Activated T-helper 2 cell treated with anti-CD3 and anti-CD28 coated beads, Interferon-gamma antibody, Interleukin-2, Interleukin-4, amounts not matched to agents 10 μg/mL and 5 μg/mL and 100 μg/mL, durations not matched to agents 14 hours and 24 hours and 36 hours (primary cell): ENCODE measurements around the gene AGBL3. TPM values are rescaled to one million over a fixed set of nuclear protein-coding genes. Genes with fewer than 3 reads are reported as not detected.

Source experiments
- DNase-seq: peaks from one replicate; pipeline ENCODE4 v3.0.0; 2021; ENCODE audit warnings: low spot score
- H3K27ac Mint-ChIP-seq: one replicate; pipeline ENCODE4 v1.8.0; 2021; ENCODE audit warnings: mixed read lengths
- H3K27me3 Mint-ChIP-seq: one replicate; pipeline ENCODE4 v1.8.0; 2021; ENCODE audit warnings: low read depth, mixed read lengths
- H3K36me3 Mint-ChIP-seq: one replicate; pipeline ENCODE4 v1.8.0; 2021; ENCODE audit warnings: low read depth, mixed read lengths
- H3K4me1 Mint-ChIP-seq: one replicate; pipeline ENCODE4 v1.8.0; 2021; ENCODE audit warnings: low read depth, mixed read lengths
- H3K4me3 Mint-ChIP-seq: one replicate; pipeline ENCODE4 v1.8.0; 2021; ENCODE audit warnings: low read depth, mild to moderate bottlenecking, moderate library complexity, mixed read lengths
- H3K9me3 Mint-ChIP-seq: one replicate; pipeline ENCODE4 v1.8.0; 2021; ENCODE audit warnings: mixed read lengths
- intact Hi-C: fragments of 100-400 bp; cut with micrococcal nuclease; formaldehyde crosslinking; loops from one replicate; pipeline ENCODE4 v1.15.1; 2023
- total RNA-seq: library from RNA; stranded (reverse); gene quantifications from 2 replicates; pipeline ENCODE4 v1.2.3, GENCODE V29; 2022

AGBL3 gene
- total RNA-seq, 1 donor from 2014 or later, result 3.9 TPM

DNA sequence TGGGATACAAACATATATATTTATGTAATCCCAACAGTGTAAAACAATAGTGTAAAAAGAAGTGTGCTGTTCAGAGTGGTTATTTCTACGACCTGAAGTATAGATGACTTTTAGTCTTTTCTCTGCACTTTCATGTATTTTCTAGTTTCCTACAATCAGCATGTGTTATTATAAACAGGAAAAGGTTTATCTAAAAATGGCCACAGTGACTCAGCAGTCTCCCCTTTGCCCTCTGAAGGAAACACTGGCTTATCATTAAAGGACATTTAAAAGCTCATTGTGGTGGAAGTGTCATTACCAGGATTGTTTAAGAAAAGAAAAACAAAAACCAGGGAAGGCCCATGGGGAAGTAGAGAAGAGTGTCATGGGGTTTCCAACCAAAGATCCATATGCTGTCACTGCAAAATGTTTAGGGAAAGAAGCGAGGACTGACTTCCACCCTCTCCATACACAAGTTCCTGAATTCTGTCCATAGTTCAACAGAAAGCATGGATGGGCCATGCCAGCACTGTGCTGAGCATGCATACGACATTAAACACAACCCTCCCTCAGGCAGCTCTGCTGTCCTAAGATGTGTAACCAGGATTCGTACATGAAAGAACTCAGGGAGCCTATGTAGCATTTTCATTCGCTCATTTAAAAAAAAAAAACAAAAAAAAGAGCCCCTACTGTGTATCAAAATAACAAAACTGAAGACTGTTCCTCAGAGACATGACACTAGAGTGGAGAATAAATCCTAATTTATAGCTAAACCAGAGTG lies 174.0 kb downstream of the AGBL3 start:
- intact Hi-C loops, result no loop called here
- peaks cover 22% of the 10 kb centered on the region for H3K4me1 Mint-ChIP-seq
- DNase-seq, result no peak
- H3K27ac Mint-ChIP-seq, result peak overlapping the region; percentile 76
- peaks cover 91% of the 10 kb centered on the region for H3K36me3 Mint-ChIP-seq
- peaks cover 52% of the 10 kb centered on the region for H3K9me3 Mint-ChIP-seq
- H3K27me3 Mint-ChIP-seq, result no peaks in the 10 kb centered on the region
- H3K4me3 Mint-ChIP-seq, result no peak overlapping the region

DNA sequence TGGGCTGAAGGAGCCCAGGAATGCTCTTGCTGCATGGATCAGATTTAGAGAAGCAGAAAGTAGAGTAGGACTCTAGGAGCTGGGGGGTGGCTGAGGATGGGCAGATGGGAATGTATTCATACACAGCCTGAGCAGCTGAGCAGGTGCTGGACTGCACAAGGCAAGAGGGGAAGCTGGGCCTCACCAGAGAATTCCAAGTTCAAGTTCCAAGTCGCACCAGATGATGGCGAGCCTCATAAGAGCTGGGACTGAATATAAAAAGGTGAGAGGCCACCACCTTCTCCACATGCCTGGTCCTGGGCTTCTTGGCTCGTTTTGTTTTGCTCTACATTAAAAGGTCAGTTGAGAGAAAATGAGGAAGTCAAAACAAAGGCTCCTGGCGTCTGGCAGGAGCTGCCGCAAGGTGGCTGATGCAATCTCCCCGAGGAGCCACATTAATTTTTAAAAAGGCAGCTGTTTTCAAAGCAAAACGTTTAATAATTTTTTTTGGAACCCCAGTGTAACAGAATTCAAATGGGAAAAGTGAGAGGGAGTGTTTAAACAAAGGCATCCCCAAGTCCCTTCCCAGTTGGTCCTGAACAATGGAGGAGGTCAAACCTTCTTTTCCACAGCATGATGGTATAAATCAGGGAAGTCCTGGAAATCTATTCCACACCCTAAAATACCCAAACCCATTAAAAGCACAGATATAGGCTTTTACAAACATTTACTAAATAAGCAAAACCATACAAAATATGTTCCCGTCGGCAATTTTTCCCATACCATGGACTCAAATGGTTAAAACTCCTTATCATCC lies 174.7 kb downstream of the AGBL3 start:
- peaks cover 91% of the 10 kb centered on the region for H3K36me3 Mint-ChIP-seq
- H3K4me3 Mint-ChIP-seq, result no peak overlapping the region
- H3K27ac Mint-ChIP-seq, result peak overlapping the region; percentile 76
- no peaks in the 10 kb centered on the region for H3K27me3 Mint-ChIP-seq
- no peak for DNase-seq
- peaks cover 22% of the 10 kb centered on the region for H3K4me1 Mint-ChIP-seq
- intact Hi-C loops, result no loop called here
- H3K9me3 Mint-ChIP-seq, result peaks cover 44% of the 10 kb centered on the region

DNA sequence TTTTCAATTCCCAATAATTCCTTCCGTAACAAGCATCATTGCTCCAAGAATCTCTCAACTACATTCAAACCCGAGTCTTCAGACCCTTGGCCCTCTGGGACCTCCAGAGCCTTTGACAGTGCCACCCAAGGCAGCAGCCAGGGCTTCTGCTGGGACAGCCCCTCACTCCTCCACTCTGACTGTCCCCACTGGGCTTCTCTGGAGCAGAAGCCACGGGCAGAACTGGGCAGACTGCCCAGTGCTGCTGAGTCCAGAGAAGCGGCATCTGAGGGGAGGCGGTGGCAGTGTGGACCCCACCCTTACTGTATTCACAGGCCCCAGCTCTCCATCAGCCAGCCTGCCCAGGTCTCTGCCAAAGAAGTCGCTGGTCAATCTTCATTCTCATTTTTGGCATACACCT lies 175.4 kb downstream of the AGBL3 start:
- no peak overlapping the region for H3K4me3 Mint-ChIP-seq
- H3K27me3 Mint-ChIP-seq, result no peaks in the 10 kb centered on the region
- intact Hi-C loops, result no loop called here
- peak overlapping the region; percentile 44 for H3K27ac Mint-ChIP-seq
- H3K36me3 Mint-ChIP-seq, result peaks cover 91% of the 10 kb centered on the region
- H3K9me3 Mint-ChIP-seq, result peaks cover 38% of the 10 kb centered on the region
- DNase-seq, result no peak
- peaks cover 22% of the 10 kb centered on the region for H3K4me1 Mint-ChIP-seq

DNA sequence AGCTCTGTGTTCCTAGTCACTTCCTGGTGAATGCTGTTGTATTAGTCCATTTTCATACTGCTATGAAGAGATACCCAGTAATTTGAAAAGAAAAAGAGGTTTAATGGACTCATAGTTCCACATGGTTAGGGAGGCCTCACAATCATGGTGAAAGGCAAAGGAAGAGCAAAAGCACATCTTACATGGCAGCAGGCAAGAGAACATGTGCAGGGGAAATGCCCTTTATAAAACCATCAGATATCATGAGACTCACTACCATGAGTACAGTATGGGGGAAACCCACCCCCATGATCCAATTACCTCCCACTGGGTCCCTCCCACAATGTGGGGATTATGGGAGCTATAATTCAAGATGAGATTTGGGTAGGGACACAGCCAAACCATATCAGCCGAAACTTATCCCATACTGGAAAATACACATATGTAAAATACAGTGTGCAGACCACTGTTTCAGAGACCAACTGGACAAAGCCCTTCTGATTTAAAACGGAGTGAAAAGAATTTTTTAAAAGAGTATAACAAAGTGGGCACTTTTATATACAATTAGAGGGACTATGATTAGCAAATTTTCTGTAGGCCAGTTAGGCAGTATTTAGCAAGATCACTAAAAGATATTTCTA lies 176.2 kb downstream of the AGBL3 start:
- intact Hi-C loops, result no loop called here
- H3K36me3 Mint-ChIP-seq, result peaks cover 90% of the 10 kb centered on the region
- H3K27me3 Mint-ChIP-seq, result no peaks in the 10 kb centered on the region
- peaks cover 26% of the 10 kb centered on the region for H3K4me1 Mint-ChIP-seq
- peaks cover 30% of the 10 kb centered on the region for H3K9me3 Mint-ChIP-seq
- DNase-seq, result no peak
- H3K27ac Mint-ChIP-seq, result no peak overlapping the region
- H3K4me3 Mint-ChIP-seq, result no peak overlapping the region

GRCh38 chr7:135164357-135165061 lies 178.2 kb downstream of the AGBL3 start:
- Mint-ChIP-seq H3K27ac (no peak overlapping the region), H3K4me3 (no peak overlapping the region), H3K4me1 (peaks cover 39% of the 10 kb centered on the region), H3K36me3 (peaks cover 93% of the 10 kb centered on the region), H3K27me3 (no peaks in the 10 kb centered on the region), H3K9me3 (peaks cover 24% of the 10 kb centered on the region)
- DNase-seq, result no peak
- intact Hi-C loops, result no loop called here

DNA sequence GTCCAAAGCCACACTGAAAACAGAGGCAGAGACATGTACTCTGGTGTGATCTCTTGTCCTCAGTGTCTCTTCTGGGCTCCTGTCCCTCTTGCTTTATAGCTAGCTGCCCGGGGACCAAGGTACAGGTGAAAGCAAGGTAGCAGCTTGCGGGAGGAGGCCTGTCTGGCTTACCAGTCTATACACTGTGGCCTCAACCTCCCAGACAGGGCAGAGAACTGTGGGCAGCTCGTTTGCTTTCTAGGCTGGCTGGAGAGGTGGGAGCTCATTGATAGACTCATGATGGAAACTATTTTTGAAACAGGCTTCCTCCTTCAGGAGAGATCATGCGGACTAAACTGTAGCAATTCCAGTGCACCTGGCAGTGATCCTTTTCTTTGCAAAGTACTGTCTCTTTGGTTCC lies 179.6 kb downstream of the AGBL3 start:
- no peaks in the 10 kb centered on the region for H3K27me3 Mint-ChIP-seq
- H3K36me3 Mint-ChIP-seq, result peaks cover 85% of the 10 kb centered on the region
- no peak overlapping the region for H3K4me3 Mint-ChIP-seq
- H3K4me1 Mint-ChIP-seq, result peaks cover 32% of the 10 kb centered on the region
- H3K9me3 Mint-ChIP-seq, result peaks cover 19% of the 10 kb centered on the region
- H3K27ac Mint-ChIP-seq, result no peak overlapping the region
- intact Hi-C loops, result no loop called here
- no peak for DNase-seq

DNA sequence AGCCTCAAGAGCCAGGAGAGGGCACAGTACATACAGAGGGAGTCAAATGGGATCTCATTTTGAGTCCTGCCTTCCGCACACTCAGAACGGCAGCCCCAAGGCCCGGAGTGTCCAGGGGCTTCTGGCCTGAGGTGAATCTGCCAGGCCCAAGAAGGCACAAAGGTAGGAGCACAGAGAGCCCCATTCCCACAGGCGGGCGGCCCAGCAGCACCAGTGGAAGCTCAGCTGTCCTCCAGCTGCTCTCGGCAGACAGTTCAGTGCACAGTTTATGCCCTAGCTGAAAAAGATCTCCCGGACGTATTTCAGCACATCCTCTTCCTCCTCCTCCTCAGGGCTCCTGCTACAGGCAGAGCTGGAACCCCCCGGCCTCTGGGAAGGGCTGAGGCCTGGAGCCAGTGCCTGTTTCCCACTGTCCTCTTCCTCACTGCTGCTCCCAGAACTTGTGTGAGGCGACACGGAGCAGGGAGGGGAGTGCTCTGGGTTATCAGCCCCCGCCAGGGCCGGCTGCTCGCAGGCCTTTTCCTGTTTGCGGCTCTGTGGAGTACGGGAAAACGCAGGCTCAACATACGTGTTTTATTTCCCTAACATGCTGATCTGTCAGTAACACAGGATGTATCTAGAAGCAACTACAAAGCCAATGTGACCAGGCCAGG lies 180.2 kb downstream of the AGBL3 start:
- H3K9me3 Mint-ChIP-seq, result peaks cover 16% of the 10 kb centered on the region
- no peaks in the 10 kb centered on the region for H3K27me3 Mint-ChIP-seq
- no peak overlapping the region for H3K27ac Mint-ChIP-seq
- H3K4me1 Mint-ChIP-seq, result peaks cover 30% of the 10 kb centered on the region
- H3K4me3 Mint-ChIP-seq, result no peak overlapping the region
- peaks cover 79% of the 10 kb centered on the region for H3K36me3 Mint-ChIP-seq
- intact Hi-C loops, result no loop called here
- no peak for DNase-seq

DNA sequence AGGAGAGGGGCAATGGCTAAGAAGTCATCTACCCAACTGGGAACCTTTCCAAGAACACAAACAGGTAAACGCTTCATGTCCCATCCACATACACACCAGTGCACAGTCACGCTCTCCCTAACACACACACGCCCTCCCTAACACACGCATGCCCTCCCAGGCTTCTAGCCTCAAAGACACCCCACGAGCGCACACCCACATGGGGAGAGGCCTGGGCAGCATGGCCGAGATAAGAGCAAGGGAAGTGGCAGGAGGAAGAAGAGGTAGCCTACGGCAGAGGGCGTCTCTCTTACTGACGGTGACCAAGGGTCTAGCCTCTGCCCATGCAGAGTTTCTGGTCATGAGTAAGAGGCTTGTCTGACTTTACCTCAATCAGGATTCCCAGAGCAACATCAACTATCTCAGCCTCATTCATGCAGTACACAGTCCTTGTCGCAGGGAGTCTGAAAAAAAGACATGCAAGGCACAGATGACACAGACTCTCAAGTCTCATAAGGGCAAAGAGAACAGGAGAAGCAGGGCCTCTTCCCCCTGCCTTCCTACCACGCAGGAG lies 181.1 kb downstream of the AGBL3 start:
- Mint-ChIP-seq H3K36me3 (peaks cover 69% of the 10 kb centered on the region), H3K27ac (peak overlapping the region; percentile 3), H3K9me3 (peaks cover 6% of the 10 kb centered on the region), H3K27me3 (no peaks in the 10 kb centered on the region), H3K4me1 (peaks cover 33% of the 10 kb centered on the region), H3K4me3 (no peak overlapping the region)
- intact Hi-C loops, result no loop called here
- DNase-seq, result no peak

GRCh38 chr7:135168001-135168400 lies 181.7 kb downstream of the AGBL3 start:
- Mint-ChIP-seq H3K9me3 (peaks cover under 1% of the 10 kb centered on the region), H3K4me3 (peak overlapping the region; percentile 95), H3K36me3 (peaks cover 63% of the 10 kb centered on the region), H3K27ac (peak overlapping the region; percentile 23), H3K4me1 (peaks cover 33% of the 10 kb centered on the region), H3K27me3 (no peaks in the 10 kb centered on the region)
- DNase-seq, result no peak
- intact Hi-C loops, result loop anchor here (2.0 kb wide), 1 partner anchor 521 kb away; the partner anchor contains the start of gene BPGM

DNA sequence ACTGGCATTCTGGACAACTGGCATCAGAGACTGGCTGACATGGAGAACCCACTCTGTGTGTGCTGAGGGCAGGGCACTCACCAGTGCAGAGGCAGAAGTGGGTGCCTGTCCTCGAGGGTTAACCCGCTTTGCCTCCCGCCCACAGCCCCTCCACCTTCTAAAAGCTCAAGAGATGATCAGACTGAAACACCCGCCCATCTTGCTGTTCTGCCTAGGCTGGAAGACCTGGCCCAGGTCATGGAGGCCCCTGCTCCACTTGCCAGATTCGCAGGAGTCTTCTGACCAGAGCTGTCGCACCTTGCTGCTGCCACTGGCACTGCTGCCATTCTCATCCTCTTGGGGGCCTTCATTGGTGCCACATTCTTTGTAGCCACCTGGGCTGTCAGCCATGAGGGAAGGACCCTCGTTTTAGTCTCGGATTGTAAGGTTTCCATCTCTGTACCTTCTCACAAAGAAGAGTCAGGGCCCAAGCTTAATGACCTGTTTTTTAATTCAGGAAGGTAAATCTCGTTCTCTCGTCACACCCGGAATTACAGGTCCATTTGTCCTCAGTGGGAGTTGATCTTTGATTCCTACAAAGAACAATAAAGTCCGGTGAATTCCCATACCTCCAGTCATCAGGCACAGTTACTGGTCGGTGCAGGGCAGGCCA lies 182.3 kb downstream of the AGBL3 start:
- H3K4me1 Mint-ChIP-seq, result peaks cover 33% of the 10 kb centered on the region

DNA sequence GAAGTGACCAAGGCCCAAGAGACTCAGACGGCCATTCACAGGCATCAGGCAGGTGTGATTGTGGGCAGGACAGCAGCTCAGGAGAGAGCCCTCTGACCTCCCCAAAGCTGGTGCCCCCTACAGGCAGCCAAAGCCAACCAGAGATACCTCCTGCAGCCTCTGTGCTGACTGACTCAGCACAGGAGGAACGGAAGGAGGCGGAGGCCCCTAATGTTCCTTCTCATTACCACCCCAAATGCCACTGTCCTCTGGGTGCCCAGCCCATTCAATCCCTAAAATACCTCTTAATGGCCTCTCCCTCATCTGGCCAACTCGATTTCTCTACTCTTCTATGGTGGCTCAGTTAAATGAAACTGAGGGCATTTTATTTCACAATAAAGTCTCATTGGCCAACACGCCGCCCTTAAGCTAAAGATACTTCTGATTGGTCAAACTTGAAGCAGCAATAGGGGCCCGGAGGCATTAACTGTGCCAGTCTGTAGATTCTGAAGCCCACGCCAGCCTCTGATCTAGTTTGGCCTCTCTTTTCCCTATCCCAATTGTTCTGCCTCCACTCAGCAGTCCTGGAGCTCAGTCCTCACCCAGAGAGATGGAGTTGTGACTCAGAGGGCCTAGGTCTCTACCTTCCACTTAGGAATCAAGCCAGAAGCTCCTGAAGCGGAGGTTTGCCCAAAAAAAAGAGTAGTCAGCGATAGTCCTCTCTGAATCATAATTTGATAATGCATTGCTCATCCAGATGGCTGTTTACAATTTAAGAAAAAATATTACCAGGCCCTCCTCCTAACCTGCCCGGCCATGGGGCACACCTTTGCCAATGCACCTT lies 183.0 kb downstream of the AGBL3 start:
- Mint-ChIP-seq H3K4me1 (peaks cover 33% of the 10 kb centered on the region), H3K36me3 (peaks cover 55% of the 10 kb centered on the region), H3K27me3 (no peaks in the 10 kb centered on the region), H3K4me3 (peak overlapping the region; percentile 95), H3K27ac (peak overlapping the region; percentile 95), H3K9me3 (no peaks in the 10 kb centered on the region)
- intact Hi-C loops, result loop anchor here (1.0 to 2.0 kb wide), 2 partner anchors 183 to 523 kb away; partner anchors contain the start of genes AGBL3 and BPGM
- DNase-seq, result peak; percentile 40

More for the DNA sequence above, 182.3 kb downstream of the AGBL3 start:
- Mint-ChIP-seq H3K27me3 (no peaks in the 10 kb centered on the region), H3K27ac (peak overlapping the region; percentile 95), H3K36me3 (peaks cover 62% of the 10 kb centered on the region), H3K4me3 (peak overlapping the region; percentile 95), H3K9me3 (no peaks in the 10 kb centered on the region)
- intact Hi-C loops, result loop anchor here (1.0 to 2.0 kb wide), 2 partner anchors 182 to 522 kb away; partner anchors contain the start of genes AGBL3 and BPGM
- DNase-seq, result no peak
